H1 (cell line): ENCODE data around the gene XPNPEP1. TPM values are rescaled to one million over a fixed set of nuclear protein-coding genes. Genes with fewer than 3 reads are reported as not detected.

ENCODE experiments used
- RBBP5 ChIP-seq: IDR thresholded peaks from 2 replicates; pipeline ENCODE4 v1.7.1; 2012; ENCODE audit warnings: low read depth, mild to moderate bottlenecking, inconsistent platforms, low read length, moderate library complexity, borderline replicate concordance
- SP1 ChIP-seq: IDR thresholded peaks from 2 replicates; pipeline ENCODE4 v1.6.1; 2011; ENCODE audit warnings: low read depth, low read length
- polyA plus RNA-seq, 7 experiments: library from polyadenylated mRNA; depleted of rRNA in 3 of 7; stranded (reverse) in 5 of 7; unstranded in 2 of 7; fragments of >200 nt in 5 of 7; fragments of 200-250 nt in 2 of 7; gene quantifications; 1 replicate in 5 of 7; 2 replicates in 1 of 7; 4 replicates in 1 of 7; pipeline versions ENCODE4 v1.2.1 to v1.2.3, GENCODE V29; 2011 to 2013; ENCODE audit warnings: missing spikeins in 2 of 7, mixed read lengths in 2 of 7
- total RNA-seq: library from RNA; stranded (reverse); fragmentation: NEBNext Ultra II Directional; extraction: Animal tissue kit (Norgen Biotek cat#: 25700); gene quantifications from 2 replicates; pipeline ENCODE4 v1.2.1, GENCODE V29; 2021
- TF ChIP-seq, protein P1 (sequence below): IDR thresholded peaks from 2 replicates; pipeline ENCODE4 v1.6.1; 2011; ENCODE audit warnings: low read length, improper control_type of control experiment

The XPNPEP1 gene
- total and polyA plus RNA-seq, 2 of the 8 experiments (the other 6 are each of a cell fraction or from before 2014, with no cell fraction given): 61.1 to 201 TPM

DNA sequence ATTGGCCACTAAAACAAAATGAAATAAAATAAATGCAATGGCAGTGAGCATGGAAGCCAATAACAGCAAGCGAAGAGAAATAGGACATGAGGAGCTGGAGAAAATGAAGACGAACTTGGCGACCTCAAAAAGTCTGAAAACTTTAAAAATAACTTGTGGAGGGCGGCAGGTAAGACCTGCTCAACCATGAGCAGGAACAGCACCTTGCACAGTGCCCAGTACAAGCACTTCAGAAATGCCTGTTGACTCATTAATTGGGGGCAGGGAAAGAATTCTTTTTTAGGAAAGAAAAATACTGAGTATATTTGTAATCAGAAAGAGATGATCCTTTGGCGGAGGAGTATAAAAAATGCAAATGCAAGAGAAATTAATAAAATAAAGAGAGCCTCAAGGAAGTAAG is 78.0 kb downstream of the XPNPEP1 start (continued):
- TF ChIP-seq RBBP5: no peak
- TF ChIP-seq SP1: no peak
- TF ChIP-seq, protein P1, sequence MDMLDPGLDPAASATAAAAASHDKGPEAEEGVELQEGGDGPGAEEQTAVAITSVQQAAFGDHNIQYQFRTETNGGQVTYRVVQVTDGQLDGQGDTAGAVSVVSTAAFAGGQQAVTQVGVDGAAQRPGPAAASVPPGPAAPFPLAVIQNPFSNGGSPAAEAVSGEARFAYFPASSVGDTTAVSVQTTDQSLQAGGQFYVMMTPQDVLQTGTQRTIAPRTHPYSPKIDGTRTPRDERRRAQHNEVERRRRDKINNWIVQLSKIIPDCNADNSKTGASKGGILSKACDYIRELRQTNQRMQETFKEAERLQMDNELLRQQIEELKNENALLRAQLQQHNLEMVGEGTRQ: no peak
